ENCODE measurements around the gene UQCR11.

GRCh38 chr19:1577929-1578618 is 27.2 kb downstream of the UQCR11 start:
- TF ChIP-seq NFIC (IDR thresholded peaks at IDR 0.05) (no peak), TAF1 (IDR thresholded peaks at IDR 0.05; ENCODE audit: low read depth) (no peak), CEBPB (IDR thresholded peaks at IDR 0.05) (no peak), REST (IDR thresholded peaks at IDR 0.05; ENCODE audit: low read depth) (no peak), FOXM1 (IDR thresholded peaks at IDR 0.05; ENCODE audit: borderline replicate concordance, low read depth) (no peak), EGR1 (IDR thresholded peaks at IDR 0.05) (no peak), TCF12 (IDR thresholded peaks at IDR 0.05; ENCODE audit: low read depth) (no peak), EP300 (IDR thresholded peaks at IDR 0.05; ENCODE audit: borderline replicate concordance) (no peak), RAD21 (IDR thresholded peaks at IDR 0.05; ENCODE audit: low read depth) (no peak), YY1 (IDR thresholded peaks at IDR 0.05; ENCODE audit: low read depth) (no peak)
- TF ChIP-seq, protein P1, sequence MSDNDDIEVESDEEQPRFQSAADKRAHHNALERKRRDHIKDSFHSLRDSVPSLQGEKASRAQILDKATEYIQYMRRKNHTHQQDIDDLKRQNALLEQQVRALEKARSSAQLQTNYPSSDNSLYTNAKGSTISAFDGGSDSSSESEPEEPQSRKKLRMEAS (IDR thresholded peaks at IDR 0.05), result no peak
